Lower leg skin (tissue), 3 donors: ENCODE results near the gene GPBP1L1.

Source experiments
- POLR2A ChIP-seq, 2 donors: fragments of 450-650 bp; IDR thresholded peaks; one replicate each; pipeline ENCODE4 v1.6.1; 2016 to 2017; ENCODE audit warnings: antibody characterized with exemption in 2 of 2, mild to moderate bottlenecking in 1 of 2, moderate library complexity in 1 of 2
- TF ChIP-seq, protein P1 (sequence below), 3 donors: fragments of 450-650 bp; IDR thresholded peaks; one replicate each; pipeline ENCODE4 v1.5.1; 2016; ENCODE audit warnings: antibody characterized with exemption in 3 of 3, mild to moderate bottlenecking in 3 of 3, moderate library complexity in 2 of 3

DNA sequence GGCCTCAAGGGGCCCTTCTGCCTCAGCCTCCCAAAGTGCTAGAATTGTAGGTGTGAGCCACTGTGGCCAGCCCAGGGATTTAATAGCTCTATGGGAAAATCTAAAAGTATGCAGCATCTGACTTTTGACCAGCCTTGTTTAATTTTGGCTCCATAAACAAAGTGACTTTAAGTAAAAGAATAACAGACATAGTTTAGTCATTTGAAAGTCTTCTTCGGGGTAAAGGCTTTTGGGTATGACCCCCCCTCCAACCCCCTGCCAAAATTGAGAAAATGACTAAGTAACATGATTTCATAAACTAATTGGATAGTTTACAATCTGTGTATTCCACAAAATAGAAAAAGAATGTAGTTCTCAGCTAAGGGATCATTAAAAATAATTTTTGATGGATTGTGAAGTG, 17.0 kb downstream of the GPBP1L1 start:
- TF ChIP-seq, protein P1, sequence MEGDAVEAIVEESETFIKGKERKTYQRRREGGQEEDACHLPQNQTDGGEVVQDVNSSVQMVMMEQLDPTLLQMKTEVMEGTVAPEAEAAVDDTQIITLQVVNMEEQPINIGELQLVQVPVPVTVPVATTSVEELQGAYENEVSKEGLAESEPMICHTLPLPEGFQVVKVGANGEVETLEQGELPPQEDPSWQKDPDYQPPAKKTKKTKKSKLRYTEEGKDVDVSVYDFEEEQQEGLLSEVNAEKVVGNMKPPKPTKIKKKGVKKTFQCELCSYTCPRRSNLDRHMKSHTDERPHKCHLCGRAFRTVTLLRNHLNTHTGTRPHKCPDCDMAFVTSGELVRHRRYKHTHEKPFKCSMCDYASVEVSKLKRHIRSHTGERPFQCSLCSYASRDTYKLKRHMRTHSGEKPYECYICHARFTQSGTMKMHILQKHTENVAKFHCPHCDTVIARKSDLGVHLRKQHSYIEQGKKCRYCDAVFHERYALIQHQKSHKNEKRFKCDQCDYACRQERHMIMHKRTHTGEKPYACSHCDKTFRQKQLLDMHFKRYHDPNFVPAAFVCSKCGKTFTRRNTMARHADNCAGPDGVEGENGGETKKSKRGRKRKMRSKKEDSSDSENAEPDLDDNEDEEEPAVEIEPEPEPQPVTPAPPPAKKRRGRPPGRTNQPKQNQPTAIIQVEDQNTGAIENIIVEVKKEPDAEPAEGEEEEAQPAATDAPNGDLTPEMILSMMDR (IDR thresholded peaks at IDR 0.05), result no peak
- TF ChIP-seq POLR2A (IDR thresholded peaks at IDR 0.05), result no peak
